Right forelimb (tissue), 1 donor: ENCODE data around the gene BBS7.

ENCODE experiments used
- DNase-seq: peaks from one replicate; pipeline ENCODE4 v3.0.0-alpha.2; 2018

The BBS7 gene

GRCh38 chr4:121824171-121824527, 46.1 kb downstream of the BBS7 start:
- DNase-seq = no peak

- peak; percentile 96 for DNase-seq
These were observed 46.6 kb downstream of the BBS7 start, which contains the start of gene CCNA2 for GRCh38 chr4:121823505-121824170. TSS of gene CCNA2 (minus strand) at chr4:121823883. CDS start at chr4:121823628, 255 bp downstream.

- DNase-seq = peak; percentile 54
These were observed 47.3 kb downstream of the BBS7 start for GRCh38 chr4:121822796-121823504.

- DNase-seq = no peak
These were observed 48.2 kb downstream of the BBS7 start for GRCh38 chr4:121822047-121822446.

DNA sequence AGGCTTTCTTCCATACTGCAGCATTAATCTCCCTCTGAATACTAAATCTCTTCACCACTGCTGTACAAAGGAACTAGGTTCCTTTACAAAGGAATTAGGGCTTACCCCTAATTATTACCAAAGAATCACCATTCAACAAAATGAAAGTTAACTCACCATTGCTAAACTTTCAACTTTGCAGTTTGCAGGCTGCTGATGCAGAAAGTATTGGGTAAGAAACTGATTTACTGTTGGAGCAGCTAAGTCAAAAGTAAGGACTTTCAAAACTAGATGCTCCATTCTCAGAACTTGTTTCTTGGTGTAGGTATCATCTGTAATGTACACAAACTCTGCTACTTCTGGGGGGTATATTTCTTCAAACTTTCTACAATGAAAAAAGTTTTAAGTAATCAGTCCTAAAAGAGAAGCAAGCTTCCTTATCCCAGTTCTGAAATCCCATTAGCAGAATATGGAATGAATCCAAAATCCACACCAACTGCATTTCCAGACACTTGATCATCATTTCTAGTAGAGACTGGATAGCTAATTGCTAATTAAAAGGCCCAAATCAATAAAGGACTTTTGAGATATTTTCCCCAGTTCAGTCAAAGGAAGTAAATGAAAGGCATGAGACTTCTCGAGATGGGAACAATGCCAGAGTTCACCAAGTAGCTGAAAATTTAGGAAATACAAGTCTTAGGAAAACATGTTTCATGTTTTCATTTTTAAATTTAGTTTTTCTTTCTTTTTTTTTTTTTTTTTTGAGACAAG, 50.9 kb downstream of the BBS7 start:
- no peak for DNase-seq

DNA sequence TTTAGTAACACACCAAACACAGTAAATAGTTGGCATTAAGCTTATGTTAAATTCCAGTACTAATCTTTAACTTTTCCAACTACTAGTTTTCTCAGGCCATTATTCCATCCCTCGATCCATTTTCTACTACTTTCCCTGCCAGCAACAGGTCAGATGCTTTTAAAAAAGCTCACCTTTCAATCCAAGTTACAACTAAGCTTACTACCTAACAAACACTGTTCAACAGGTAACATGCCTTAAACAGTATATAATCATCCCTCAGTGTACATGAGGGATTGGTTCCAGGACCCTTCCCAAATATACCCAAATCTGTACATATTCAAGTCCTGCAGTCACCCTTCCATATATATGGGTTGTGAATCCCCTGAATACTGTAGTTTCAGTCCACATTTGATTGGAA, 52.1 kb downstream of the BBS7 start:
- DNase-seq = no peak

DNA sequence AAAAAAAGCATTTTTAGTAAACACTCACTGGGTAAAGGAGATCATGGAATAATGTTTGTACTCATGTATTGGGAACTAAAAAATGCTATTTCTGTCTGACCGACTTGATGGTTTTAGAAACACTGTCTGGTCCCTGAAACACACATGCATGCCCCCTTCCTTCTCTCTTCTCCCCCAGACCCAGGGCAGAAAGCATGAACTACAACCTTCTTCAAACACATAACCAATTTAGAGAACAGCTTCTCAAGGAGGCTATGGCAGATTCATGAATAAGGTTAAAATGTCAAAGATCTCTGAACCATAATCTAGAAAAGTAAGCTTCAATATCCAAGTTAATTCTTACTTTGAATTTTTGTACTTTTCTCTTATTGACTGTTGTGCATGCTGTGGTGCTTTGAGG, 52.6 kb downstream of the BBS7 start:
- no peak for DNase-seq

DNA sequence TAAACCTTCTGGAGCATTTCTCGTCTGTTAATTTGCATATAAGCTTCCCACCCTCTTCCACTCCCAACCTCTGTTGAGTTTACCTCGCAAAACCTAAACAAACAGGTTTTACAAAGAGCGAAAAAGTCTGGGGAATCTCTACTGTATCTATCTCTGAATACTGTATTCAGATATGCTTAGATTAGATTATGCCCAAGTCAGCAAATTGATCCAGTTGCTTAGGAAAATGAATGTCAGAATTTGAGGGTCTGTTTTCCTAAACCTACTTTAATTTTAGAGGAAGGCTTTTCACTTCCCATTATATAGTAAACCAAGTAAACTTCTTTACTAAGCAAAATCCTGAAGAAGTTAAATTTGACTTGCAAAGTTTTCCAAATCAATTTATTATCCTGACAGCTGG, 53.3 kb downstream of the BBS7 start:
- no peak for DNase-seq

DNA sequence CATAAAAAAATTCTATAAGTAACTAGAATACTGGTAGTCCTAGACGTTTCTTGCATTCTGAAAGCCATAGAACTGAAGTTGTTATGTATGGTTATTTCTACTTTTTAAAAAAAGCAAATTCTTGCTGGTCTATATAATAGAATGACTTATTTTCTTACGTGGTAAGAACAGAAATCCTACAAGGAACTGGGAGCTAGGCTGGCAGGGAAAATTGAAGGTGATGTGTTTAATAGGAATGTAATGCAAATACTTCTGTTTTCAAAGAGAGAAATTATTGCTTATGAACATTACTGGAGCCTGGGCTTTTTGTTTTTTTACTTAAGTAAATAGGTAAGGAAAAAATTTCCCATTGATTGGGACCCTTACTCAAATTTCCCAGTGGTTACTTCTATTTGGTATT, 55.5 kb downstream of the BBS7 start:
- DNase-seq = no peak

- no peak for DNase-seq
These were observed 59.2 kb downstream of the BBS7 start for GRCh38 chr4:121811122-121811521.

DNA sequence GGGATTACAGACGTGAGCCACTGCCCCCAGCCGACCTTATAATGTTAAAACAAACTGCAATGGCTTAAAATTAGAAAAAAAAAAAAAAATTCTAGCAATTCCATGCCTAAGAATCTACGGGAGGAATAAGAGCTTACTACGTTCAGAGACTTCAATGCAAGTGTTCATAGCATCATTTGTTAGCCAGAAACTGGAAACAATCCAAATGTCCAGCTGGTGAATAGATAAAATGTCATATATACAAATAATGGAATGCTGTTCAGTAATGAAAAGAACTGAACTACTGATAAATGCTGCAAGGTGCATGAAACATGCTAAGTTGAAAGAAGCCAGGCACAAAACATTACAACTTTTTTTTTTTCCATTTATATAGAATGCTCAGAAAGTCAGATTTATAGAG, 63.9 kb downstream of the BBS7 start:
- DNase-seq = no peak

DNA sequence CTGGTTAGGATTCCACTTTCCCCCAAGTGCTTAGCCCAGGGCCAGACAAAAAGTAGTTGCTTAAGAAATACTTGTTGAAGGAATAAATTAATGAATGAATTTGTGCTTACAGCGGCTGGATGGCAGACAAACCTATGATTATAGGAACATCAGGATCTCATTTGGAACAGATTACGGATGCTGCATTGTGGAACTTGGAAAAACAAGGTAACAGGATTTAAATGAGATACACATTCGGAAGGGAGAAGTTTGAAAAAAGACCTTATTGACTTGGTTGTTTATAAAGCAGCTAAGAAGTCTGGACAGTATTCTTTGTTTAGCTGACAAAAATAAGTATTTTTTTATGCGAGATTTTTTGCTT, 68.6 kb downstream of the BBS7 start:
- no peak for DNase-seq

- DNase-seq = peak; percentile 97
These were observed 69.1 kb downstream of the BBS7 start, which contains the start of gene EXOSC9 for GRCh38 chr4:121800961-121801714. TSS of gene EXOSC9 (plus strand) at chr4:121801323. CDS start at chr4:121801425, 102 bp downstream.

GRCh38 chr4:121800638-121800960, 69.7 kb downstream of the BBS7 start:
- no peak for DNase-seq

- DNase-seq = no peak
These were observed 70.3 kb downstream of the BBS7 start for GRCh38 chr4:121799867-121800501.

GRCh38 chr4:121799208-121799823, 71.0 kb downstream of the BBS7 start:
- DNase-seq = no peak

DNA sequence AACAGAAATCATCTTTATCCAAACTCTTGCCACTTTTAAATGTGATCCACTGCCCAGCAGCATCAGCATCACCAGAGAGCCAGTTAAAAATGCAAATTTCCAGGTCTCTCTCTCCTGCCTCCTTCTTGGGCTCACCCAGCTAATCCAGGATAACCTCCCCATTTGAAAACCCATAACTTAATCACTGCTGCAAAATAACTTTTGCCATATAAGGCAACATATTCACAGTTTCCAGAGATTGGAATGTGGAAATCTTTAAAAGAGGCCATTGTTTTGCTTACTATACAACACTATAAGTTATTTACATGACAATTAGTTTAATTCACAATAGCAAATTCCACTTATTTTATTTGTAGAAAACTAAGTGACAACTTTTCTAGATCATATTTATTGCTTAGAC, 74.0 kb downstream of the BBS7 start:
- DNase-seq = no peak

GRCh38 chr4:121794505-121795188, 75.6 kb downstream of the BBS7 start:
- DNase-seq = no peak

GRCh38 chr4:121792966-121793365, 77.3 kb downstream of the BBS7 start:
- no peak for DNase-seq

DNA sequence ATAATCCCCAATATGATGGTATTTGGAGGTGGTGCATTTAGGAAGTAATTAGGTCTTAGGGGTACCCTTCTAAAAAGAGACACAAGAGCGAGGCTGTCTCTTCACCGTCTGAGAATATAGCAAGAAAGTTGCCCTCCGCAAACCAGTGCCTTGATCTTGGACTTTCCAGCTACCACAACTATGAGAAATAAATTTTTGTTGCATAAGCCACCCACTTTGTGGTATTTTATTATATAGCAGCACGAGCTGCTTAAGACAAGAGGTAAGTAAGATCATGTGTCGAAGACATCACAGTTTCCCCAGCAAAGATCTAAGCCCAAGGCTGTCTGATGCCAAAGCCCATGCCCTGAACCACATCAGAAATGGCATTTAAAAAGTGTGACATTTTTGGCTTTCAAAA, 78.8 kb downstream of the BBS7 start:
- DNase-seq = no peak

GRCh38 chr4:121790976-121791375, 79.3 kb downstream of the BBS7 start:
- no peak for DNase-seq
